Kidney epithelial cell (primary cell): ENCODE measurements around the gene IFNW1. TPM values are rescaled to one million over a fixed set of nuclear protein-coding genes. Genes with fewer than 3 reads are reported as not detected.
"Not testable (repeated sequence)": the region's sequence is repeated elsewhere in the genome, so short reads cannot be mapped to it uniquely, and the experiment has no call there.

Experiments
- DNase-seq: peaks from one replicate; pipeline ENCODE4 v3.0.0-alpha.2; 2010; ENCODE audit warnings: low read depth
- H3K27me3 ChIP-seq: 2 replicates; pipeline ENCODE4 v1.6.0; 2011; ENCODE audit warnings: low read length; ENCODE audit not compliant: control insufficient read depth, insufficient read depth
- H3K36me3 ChIP-seq: 2 replicates; pipeline ENCODE4 v1.5.1; 2011; ENCODE audit warnings: low read length; ENCODE audit not compliant: control insufficient read depth, insufficient read depth
- H3K4me3 ChIP-seq: 2 replicates; pipeline ENCODE4 v1.5.1; 2011; ENCODE audit warnings: low read depth, mild to moderate bottlenecking, control low read depth, low read length
- total RNA-seq: library from RNA; depleted of rRNA; stranded (reverse); fragments of >200 nt; gene quantifications from 2 replicates; pipeline ENCODE4 v1.2.3, GENCODE V29; 2015
- TF ChIP-seq, protein P1 (sequence below): IDR thresholded peaks from 2 replicates; pipeline ENCODE4 v1.5.1; 2011; ENCODE audit warnings: mild to moderate bottlenecking, moderate library complexity, low read length, control low read depth, inconsistent platforms; ENCODE audit not compliant: insufficient read depth, poor library complexity, severe bottlenecking

The IFNW1 gene
- total RNA-seq, 1 donor from 2014 or later = not detected

DNA sequence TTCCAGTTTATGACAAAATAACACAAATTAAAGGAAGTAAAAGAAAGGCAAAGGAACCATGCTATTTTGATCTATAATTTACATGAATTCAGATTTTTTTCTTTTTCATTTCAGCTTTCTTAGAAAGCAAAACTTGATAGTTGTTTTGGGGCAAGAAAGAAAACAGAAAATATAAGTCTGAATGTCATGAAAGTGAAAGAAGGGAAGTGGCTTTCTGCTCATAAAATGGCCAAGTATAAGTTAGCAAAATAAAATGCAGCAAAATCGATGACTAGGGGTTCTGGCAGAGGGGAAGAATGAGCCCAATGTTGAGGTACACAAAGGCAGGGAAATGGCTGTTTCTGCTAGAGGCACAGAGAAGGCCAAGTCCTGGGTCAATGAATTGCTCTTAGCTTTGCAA lies 3.0 kb upstream of the IFNW1 start:
- no peak for DNase-seq
- no peaks in the 10 kb centered on the region for H3K36me3 ChIP-seq
- TF ChIP-seq, protein P1, sequence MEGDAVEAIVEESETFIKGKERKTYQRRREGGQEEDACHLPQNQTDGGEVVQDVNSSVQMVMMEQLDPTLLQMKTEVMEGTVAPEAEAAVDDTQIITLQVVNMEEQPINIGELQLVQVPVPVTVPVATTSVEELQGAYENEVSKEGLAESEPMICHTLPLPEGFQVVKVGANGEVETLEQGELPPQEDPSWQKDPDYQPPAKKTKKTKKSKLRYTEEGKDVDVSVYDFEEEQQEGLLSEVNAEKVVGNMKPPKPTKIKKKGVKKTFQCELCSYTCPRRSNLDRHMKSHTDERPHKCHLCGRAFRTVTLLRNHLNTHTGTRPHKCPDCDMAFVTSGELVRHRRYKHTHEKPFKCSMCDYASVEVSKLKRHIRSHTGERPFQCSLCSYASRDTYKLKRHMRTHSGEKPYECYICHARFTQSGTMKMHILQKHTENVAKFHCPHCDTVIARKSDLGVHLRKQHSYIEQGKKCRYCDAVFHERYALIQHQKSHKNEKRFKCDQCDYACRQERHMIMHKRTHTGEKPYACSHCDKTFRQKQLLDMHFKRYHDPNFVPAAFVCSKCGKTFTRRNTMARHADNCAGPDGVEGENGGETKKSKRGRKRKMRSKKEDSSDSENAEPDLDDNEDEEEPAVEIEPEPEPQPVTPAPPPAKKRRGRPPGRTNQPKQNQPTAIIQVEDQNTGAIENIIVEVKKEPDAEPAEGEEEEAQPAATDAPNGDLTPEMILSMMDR = no peak
- H3K4me3 ChIP-seq = no peak overlapping the region
- H3K27me3 ChIP-seq = no peaks in the 10 kb centered on the region

DNA sequence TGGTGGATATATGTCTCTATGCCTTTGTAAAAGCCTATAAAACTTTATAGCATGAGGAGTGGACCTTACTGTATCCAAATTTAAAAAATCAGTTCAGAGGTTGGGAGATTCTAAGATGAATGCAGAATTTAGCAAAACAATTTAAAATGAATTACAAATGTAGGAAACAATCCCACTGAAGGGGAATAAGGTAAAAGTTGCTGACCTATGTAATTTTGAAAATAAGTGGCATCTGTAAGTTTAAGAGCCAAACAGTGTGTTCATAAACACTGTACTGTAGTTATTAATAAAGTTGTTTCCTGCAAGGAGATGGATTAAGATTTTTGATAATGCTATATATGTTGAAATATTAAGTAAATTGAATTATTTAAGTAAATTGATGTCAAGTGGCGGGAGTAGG lies 4.6 kb downstream of the IFNW1 start:
- no peaks in the 10 kb centered on the region for H3K36me3 ChIP-seq
- no peak overlapping the region for H3K4me3 ChIP-seq
- TF ChIP-seq, protein P1 = no peak
- no peak for DNase-seq
- no peaks in the 10 kb centered on the region for H3K27me3 ChIP-seq

DNA sequence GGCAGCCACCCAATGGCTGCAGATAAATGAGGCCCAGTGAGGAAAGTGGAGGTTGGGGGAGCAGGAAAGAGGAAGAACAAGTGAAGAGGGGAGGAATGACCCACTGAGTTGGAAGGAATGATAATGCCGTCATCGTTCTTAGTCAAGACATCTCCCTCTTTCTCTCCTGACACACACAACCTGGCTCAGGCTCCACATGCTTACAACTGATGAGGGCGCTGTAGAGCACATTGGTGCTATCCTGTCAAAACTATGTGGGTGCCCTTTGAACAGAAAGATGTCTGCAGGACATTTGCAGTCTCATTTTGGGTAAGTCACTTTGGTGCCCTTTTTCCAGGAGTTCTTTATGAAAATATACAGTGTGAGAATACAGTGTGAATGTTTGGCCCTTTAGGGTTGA lies 5.9 kb downstream of the IFNW1 start:
- TF ChIP-seq, protein P1 = no peak
- no peak overlapping the region for H3K4me3 ChIP-seq
- H3K36me3 ChIP-seq = no peaks in the 10 kb centered on the region
- no peaks in the 10 kb centered on the region for H3K27me3 ChIP-seq
- DNase-seq = no peak

DNA sequence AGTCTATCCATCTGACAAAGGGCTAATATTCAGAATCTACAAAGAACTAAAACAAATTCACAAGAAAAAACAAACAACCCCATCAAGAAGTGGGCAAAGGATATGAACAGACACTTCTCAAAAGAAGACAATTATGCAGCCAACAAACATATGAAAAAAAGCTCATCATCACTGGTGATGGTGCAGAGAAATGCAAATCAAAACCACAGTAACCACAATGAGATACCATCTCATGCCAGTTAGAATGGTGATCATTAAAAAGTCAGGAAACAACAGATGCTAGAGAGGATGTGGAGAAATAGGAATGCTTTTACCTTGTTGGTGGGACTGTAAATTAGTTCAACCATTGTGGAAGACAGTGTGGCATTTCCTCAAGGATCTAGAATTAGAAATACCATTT lies 13.4 kb downstream of the IFNW1 start:
- H3K27me3 ChIP-seq, DNase-seq: not testable (repeated sequence)

DNA sequence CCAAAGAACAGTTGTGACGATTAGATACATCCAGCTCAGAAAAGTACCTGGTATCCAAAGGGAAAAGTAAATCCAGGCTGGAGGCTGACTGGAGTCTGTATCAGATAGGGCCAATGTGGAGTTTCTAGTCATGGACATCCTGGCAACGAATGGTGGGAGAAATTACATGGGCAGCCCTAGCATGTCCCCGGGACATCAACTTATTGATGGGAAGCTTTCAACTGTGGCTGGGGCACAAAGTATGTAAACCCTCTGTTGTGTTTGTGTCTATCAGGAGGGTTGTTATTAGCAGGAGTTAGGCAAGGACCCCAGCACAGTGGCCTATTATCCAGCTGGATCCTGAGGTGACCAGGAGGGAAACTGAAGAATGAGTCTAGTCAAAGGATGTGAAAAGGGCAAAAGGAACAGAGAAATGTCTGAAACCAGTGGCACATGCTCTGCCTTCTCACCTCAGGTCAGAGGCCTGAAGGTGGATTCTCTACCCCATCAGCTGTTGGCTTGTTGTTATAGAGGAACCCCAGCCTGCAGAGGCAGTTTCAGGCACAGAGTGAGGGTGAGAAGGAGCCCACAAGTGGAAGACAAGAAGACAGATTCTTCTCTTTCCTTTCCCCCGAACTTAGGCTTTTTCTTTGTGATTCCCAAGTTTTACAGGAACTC lies 19.9 kb downstream of the IFNW1 start:
- DNase-seq = no peak
- Histone ChIP-seq H3K36me3 (no peaks in the 10 kb centered on the region), H3K4me3 (no peak overlapping the region), H3K27me3 (no peaks in the 10 kb centered on the region)
- TF ChIP-seq, protein P1 = no peak

More for the DNA sequence above, 13.4 kb downstream of the IFNW1 start:
- not testable (repeated sequence) for H3K4me3 ChIP-seq, H3K36me3 ChIP-seq

DNA sequence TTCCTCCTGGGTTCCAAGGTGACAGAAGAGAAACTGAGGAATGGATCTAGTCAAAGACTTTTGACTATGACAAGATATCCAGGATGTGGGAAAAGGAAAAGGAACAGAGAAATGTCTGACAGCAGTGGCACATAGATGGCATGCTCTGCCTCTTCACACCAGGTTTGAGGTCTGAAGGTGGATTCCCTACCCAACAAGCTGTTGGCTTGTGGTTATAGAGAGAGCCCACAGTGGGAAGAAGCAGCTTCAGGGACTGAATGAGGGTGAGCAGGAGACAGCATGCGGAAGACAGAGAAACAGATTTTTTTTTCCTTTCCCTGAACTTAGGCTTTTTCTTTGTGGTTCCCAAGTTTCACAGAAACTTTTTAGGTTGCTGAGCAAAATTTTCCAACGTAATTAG lies 20.6 kb downstream of the IFNW1 start:
- TF ChIP-seq, protein P1 = no peak
- H3K27me3 ChIP-seq = no peaks in the 10 kb centered on the region
- H3K36me3 ChIP-seq = no peaks in the 10 kb centered on the region
- no peak overlapping the region for H3K4me3 ChIP-seq
- no peak for DNase-seq
